T1000 (cell line): ENCODE measurements around the gene AKT1.
"Not testable (repeated sequence)": the region's sequence is repeated elsewhere in the genome, so short reads cannot be mapped to it uniquely, and the experiment has no call there.

Experiments used
- DNase-seq: peaks from one replicate; lab custom pipeline; 2025; ENCODE audit warnings: mixed read lengths; lab: John Stamatoyannopoulos, UW

The AKT1 gene

GRCh38 chr14:104818714-104819161 lies 23.2 kb upstream of the AKT1 start:
- no peak for DNase-seq

GRCh38 chr14:104817930-104818713 lies 22.6 kb upstream of the AKT1 start:
- DNase-seq: no peak

GRCh38 chr14:104816616-104816884 lies 21.0 kb upstream of the AKT1 start:
- no peak for DNase-seq

DNA sequence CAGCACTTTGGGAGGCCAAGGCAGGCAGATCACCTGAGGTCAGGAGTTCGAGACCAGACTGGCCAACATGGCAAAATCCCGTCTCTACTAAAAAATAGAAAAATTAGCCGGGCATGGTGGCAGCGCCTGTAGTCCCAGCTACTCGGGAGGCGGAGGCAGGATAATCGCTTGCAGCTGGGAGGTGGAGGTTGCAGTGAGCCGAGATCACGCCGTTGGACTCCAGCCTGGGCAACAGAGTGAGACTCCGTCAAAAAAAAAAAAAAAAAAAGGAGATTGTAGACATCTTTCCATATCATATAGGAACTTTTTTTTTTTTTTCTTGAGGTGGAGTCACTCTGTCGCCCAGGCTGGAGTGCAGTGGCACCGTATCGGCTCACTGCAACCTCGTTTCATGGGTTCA lies 19.2 kb upstream of the AKT1 start:
- DNase-seq: not testable (repeated sequence)

- DNase-seq: no peak
Observed at GRCh38 chr14:104813286-104813685, 17.7 kb upstream of the AKT1 start.

GRCh38 chr14:104810316-104810715 lies 14.8 kb upstream of the AKT1 start:
- DNase-seq: no peak

- DNase-seq: no peak
Observed at GRCh38 chr14:104808456-104808855, 12.9 kb upstream of the AKT1 start.

GRCh38 chr14:104806625-104807465 lies 11.3 kb upstream of the AKT1 start:
- DNase-seq: no peak

DNA sequence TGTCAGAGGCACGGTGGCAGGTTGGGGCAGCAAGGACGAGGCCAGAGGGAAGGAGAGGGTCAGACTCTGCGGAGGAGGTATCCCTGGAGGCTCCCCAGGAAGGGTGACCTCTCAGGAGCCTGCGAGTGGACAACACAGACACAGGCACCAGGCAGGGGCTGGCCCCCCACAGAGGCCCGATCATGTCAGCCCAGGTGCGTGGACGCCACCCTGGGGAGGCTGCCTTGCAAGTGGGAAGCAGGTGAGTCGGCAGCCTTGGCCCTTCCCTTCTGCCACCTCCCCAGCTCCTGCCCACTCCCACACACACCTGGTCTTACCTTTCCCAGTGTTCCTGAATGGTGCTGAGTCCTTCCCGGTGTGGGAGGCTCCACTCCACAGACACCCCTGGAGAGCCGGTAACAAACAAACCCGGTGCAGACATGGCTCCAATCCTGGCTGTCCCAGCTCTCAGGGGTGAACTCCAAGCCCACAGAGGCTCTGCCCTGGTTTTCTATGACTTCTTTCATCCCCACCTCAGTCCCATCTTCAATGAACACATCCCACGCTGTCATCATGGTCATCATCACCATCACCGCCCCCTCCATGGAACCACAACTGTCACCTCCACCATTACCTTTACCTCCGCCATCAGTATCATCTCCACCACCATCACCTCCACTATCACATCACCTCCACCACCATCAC lies 10.5 kb upstream of the AKT1 start:
- DNase-seq: no peak

GRCh38 chr14:104805326-104805678 lies 9.8 kb upstream of the AKT1 start:
- peak; percentile 82 for DNase-seq

DNA sequence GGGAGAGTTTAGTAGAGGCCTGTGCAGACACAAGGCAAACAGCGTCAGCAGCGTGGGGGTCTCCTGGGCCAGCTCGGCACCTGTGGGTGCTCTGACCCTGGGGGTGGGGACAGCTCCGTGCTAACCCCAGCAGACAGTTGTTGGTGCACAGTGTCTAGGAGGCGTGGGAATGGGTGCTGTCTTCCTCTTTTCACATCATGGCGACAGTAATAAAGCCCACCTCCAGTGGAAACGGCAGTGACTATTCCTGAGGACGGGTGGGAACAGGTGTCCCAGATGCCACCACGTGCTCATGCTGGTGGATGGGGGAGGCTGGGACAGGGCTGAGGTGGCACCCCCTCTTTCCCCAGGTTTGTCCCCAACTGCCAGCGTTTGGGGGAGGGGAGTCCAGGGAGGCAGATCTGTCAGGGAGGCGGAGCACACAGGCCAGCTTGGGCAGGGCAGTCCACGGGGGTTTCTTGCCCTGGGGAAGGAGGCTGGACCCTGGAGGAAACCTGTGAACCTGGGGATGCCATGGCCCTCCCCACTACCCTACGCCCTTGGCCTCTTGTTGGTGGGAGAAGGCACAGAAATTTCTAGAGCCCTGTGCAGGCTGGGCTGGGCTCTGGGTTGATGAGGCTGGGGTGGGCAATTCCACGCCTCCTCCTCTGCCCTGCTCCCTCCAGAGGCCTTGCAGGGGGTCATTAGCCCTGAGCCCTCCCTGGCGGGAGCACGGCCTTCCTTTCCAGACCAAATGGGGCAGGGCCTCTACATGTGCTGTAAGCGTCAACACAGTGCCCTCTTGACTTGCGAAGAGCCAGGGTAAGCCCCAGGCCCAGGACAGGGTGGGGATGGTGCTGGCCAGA lies 9.2 kb upstream of the AKT1 start:
- DNase-seq: no peak

GRCh38 chr14:104803912-104804410 lies 8.4 kb upstream of the AKT1 start:
- DNase-seq: no peak

DNA sequence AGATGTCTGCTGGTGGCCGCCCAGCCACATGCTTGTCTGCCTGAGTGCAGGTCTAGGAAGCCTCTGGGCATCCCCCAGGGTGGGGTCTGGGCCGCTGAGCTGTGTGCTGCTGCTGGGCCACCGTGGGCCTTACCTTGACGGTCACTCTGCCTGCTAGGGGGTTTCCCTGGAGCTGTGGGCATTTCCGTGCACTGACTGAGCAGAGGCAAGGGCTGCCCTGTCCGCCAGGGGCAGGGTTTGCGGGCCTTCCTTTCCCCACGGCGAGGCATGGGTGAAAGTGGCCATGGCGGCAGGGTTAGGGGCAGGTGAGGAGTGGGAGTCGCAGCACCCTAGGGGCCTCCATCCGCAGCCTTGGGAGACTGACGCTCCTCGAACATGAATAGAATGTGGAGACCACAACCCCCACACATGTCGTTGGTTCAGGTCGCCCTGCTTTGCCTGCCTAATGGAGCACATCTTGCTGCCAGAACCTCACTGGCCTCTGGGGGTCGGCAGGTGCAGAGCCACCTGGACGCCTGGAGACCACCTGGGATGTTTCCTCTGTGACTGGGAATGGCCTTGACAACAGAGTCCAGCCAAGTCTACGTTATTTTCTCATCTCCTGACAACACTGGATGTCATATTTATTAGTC lies 7.8 kb upstream of the AKT1 start:
- no peak for DNase-seq

GRCh38 chr14:104802394-104803184 lies 7.0 kb upstream of the AKT1 start:
- no peak for DNase-seq

DNA sequence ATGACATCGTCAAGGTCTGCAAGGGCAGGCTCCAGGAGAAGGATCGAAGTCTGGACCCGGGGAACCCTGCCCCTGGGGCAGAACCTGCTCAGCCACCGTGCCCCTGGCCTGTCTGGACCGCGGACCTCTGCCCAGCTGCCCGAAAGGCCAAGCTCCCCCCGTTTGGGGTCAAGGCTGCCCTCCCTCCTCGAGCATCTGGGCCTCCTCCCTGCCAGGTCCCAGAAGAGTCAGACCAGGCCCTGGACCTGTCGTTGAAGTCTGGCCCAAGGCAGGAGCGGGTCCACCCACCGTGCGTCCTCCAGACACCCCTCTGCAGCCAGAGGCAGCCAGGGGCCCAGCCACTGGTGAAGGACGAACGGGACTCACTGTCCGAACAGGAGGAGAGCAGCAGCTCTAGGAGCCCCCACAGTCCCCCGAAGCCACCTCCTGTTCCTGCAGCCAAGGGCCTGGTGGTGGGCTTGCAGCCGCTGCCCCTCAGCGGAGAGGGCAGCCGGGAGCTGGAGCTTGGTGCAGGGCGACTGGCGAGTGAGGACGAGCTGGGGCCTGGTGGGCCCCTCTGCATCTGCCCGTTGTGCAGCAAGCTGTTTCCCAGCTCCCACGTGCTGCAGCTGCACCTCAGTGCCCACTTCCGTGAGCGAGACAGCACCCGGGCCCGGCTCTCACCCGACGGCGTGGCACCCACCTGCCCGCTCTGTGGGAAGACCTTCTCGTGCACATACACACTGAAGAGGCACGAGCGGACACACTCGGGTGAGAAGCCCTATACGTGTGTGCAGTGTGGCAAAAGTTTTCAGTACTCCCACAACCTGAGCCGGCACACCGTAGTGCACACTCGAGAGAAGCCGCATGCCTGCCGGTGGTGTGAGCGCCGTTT lies 6.2 kb upstream of the AKT1 start:
- DNase-seq: no peak

GRCh38 chr14:104800771-104801519 lies 5.4 kb upstream of the AKT1 start, which contains the start of gene ZBTB42:
TSS of gene ZBTB42 (plus strand) at chr14:104801101. CDS start at chr14:104801198, 97 bp downstream.
- no peak for DNase-seq

DNA sequence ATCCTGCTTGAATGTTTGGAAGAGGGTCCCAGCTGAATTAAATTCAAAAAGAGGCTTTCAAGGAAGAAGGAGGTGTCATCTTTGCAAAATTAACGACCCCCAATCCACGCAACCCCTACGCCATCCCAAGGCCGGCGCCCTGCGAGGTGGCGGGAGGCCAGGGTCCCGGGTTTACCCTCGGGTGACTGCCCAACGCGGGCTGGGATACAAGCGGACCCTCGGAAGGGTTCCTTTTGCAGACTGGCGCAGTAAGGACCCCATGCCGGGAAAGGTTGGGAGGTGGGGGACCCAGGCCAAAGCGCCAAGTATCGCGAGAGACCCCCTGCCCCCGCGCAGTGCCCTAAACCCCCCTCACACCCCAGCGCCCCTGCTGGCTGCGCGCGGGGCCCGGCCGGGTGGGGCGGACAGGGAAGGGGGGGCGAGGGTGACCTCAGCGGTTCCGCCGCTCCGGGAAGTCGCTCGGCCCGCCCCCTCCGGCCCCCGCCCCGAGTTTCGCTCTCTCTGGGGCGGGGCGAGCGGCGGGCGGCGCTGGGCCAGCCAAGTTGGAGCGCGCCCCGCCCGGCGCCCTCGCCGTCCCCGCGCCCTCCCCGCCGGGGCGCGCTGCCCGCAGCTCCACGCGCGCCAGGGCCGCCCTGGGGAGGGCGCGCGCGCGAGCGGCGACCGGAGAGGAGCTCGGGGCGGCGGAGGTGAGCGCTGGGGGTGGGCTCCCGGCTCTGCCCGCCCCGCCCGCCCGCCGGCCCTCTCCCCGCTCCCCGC lies 4.6 kb upstream of the AKT1 start:
- DNase-seq: peak; percentile 16
